Upper lobe of right lung (tissue), 1 donor: ENCODE data around the gene SLC44A4. TPM values are rescaled to one million over a fixed set of nuclear protein-coding genes. Genes with fewer than 3 reads are reported as not detected.

ENCODE experiments used
- ATAC-seq: fragments of 200-7000 bp; cut with Tn5 transposase; one replicate; pipeline ENCODE4 v1.9.1; 2020; ENCODE audit warnings: mild to moderate bottlenecking, moderate library complexity
- DNase-seq: peaks from one replicate; pipeline ENCODE4 v3.0.0-alpha.2; 2020
- H3K27ac ChIP-seq: fragments of 200-600 bp; one replicate; pipeline ENCODE4 v1.8.0; 2022
- H3K27me3 ChIP-seq: fragments of 200-600 bp; one replicate; pipeline ENCODE4 v1.8.0; 2022; ENCODE audit warnings: mild to moderate bottlenecking
- H3K36me3 ChIP-seq: fragments of 200-600 bp; one replicate; pipeline ENCODE4 v1.8.0; 2022
- H3K4me1 ChIP-seq: fragments of 200-600 bp; one replicate; pipeline ENCODE4 v1.8.0; 2022
- H3K4me3 ChIP-seq: fragments of 200-600 bp; one replicate; pipeline ENCODE4 v1.8.0; 2022; ENCODE audit warnings: mild to moderate bottlenecking
- H3K9me3 ChIP-seq: fragments of 200-600 bp; one replicate; pipeline ENCODE4 v1.8.0; 2022
- intact Hi-C: fragments of 100-400 bp; cut with DNase I; formaldehyde crosslinking; loops from one replicate; pipeline ENCODE4 v1.11.0; 2022
- long read RNA-seq: library from polyadenylated mRNA; unstranded; transcript quantifications from one replicate; pipeline ENCODE4 v2.0.0, GENCODE V29; 2021
- total RNA-seq: library from RNA; stranded (reverse); fragmentation: NEBNext Ultra II Directional; extraction: Animal tissue kit (Norgen Biotek cat#: 25700); gene quantifications from one replicate; pipeline ENCODE4 v1.2.1, GENCODE V29; 2021
- TF ChIP-seq, protein P1 (sequence below): fragments of 200-600 bp; IDR thresholded peaks from one replicate; pipeline ENCODE4 v1.8.0; 2022; ENCODE audit warnings: antibody characterized with exemption
- donor health status: DM: no; HTN: yes; CAD: no; lungs with severe emphysema.

The SLC44A4 gene
- 23.1 TPM for total RNA-seq
- long read RNA-seq, partial matches to known transcripts = 9 of 11 reads
- long read RNA-seq, other reads (novel, unspliced or antisense) = 0 of 11 reads

DNA sequence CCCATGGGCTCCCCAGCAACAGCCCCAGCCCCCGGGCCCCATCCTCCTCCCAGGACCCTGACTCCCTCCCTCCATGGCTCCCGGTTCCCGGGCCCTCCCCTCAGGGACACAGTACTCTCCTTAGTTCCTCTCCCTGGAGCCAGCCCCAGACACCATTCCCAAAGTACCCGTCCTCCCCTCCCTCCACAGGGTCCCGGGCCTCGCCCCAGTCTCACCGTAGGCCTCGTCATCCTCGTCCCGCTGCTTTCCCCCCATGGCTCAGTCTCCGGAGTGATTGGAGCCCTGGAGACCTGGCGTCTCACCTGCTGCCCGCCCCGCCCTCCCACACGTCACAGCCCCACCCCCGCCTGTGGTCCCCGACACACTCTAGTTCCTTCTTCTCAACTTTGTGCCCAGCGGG, at the start of gene SLC44A4:
SLC44A4 (minus strand) TSS at position 272 of the 400 bp plus-strand sequence; CDS start at position 255, 17 bp downstream.
- peak within 1 kb of the TSS; percentile 26 for H3K27ac ChIP-seq
- intact Hi-C loops = no loop called here
- no peaks in the 10 kb centered on the region for H3K4me1 ChIP-seq
- peaks cover 41% of the 10 kb centered on the region for H3K36me3 ChIP-seq
- TF ChIP-seq, protein P1, sequence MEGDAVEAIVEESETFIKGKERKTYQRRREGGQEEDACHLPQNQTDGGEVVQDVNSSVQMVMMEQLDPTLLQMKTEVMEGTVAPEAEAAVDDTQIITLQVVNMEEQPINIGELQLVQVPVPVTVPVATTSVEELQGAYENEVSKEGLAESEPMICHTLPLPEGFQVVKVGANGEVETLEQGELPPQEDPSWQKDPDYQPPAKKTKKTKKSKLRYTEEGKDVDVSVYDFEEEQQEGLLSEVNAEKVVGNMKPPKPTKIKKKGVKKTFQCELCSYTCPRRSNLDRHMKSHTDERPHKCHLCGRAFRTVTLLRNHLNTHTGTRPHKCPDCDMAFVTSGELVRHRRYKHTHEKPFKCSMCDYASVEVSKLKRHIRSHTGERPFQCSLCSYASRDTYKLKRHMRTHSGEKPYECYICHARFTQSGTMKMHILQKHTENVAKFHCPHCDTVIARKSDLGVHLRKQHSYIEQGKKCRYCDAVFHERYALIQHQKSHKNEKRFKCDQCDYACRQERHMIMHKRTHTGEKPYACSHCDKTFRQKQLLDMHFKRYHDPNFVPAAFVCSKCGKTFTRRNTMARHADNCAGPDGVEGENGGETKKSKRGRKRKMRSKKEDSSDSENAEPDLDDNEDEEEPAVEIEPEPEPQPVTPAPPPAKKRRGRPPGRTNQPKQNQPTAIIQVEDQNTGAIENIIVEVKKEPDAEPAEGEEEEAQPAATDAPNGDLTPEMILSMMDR = no peak
- H3K9me3 ChIP-seq = no peaks in the 10 kb centered on the region
- ATAC-seq = peak; percentile 60
- peak; percentile 69 for DNase-seq
- H3K27me3 ChIP-seq = no peaks in the 10 kb centered on the region
- H3K4me3 ChIP-seq = peak within 1 kb of the TSS; percentile 39

DNA sequence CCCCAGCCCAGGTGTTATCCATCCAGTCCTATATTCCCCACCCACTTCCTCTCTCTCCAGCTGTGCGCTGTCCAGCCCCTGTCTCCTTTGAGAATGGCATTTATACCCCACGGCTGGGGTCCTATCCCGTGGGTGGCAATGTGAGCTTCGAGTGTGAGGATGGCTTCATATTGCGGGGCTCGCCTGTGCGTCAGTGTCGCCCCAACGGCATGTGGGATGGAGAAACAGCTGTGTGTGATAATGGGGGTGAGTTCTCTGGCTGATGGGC, 49.8 kb upstream of the SLC44A4 start:
- DNase-seq = no peak
- H3K4me3 ChIP-seq = peak overlapping the region; percentile 52
- no peak for ATAC-seq
- H3K36me3 ChIP-seq = no peaks in the 10 kb centered on the region
- intact Hi-C loops = no loop called here
- H3K4me1 ChIP-seq = peaks cover 7% of the 10 kb centered on the region
- H3K9me3 ChIP-seq = no peaks in the 10 kb centered on the region
- H3K27me3 ChIP-seq = no peaks in the 10 kb centered on the region
- TF ChIP-seq, protein P1 = no peak
- H3K27ac ChIP-seq = peak overlapping the region; percentile 51

DNA sequence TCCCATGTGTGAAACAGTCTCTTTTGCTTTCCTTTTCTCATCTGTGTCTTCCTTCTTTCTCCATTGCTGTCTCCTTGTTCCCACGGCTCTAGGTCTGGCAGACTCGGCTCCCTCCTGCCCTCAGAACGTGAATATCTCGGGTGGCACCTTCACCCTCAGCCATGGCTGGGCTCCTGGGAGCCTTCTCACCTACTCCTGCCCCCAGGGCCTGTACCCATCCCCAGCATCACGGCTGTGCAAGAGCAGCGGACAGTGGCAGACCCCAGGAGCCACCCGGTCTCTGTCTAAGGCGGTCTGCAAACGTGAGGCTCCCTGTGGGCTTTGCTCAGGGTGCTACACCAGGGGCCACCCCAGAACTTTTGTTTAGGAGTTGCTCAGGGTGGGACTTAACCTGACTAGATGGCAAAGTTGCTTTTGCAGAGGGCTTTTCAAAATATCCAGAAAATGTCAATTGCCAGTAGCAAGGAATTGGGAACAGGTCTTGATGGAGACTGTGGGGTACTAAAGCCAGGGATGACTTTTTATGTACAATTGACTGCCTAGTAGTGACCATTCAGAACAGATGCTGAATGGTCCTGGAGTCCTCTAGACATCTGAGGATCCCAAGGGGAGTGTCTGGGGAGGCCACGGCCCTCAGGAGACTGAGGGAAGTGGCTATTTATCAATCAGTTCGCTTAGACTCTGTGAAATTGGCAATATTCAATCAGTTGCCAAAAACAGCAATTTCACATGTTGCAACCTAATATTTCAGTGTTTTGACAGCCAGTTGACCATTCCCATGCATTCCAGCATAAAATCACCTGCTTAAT, 49.3 kb upstream of the SLC44A4 start:
- Histone ChIP-seq H3K4me1 (peaks cover 7% of the 10 kb centered on the region), H3K4me3 (peak overlapping the region; percentile 52), H3K36me3 (no peaks in the 10 kb centered on the region), H3K27me3 (no peaks in the 10 kb centered on the region), H3K9me3 (no peaks in the 10 kb centered on the region), H3K27ac (peak overlapping the region; percentile 81)
- DNase-seq (no peak), ATAC-seq (peak; percentile 21)
- TF ChIP-seq, protein P1 = no peak
- intact Hi-C loops = no loop called here

DNA sequence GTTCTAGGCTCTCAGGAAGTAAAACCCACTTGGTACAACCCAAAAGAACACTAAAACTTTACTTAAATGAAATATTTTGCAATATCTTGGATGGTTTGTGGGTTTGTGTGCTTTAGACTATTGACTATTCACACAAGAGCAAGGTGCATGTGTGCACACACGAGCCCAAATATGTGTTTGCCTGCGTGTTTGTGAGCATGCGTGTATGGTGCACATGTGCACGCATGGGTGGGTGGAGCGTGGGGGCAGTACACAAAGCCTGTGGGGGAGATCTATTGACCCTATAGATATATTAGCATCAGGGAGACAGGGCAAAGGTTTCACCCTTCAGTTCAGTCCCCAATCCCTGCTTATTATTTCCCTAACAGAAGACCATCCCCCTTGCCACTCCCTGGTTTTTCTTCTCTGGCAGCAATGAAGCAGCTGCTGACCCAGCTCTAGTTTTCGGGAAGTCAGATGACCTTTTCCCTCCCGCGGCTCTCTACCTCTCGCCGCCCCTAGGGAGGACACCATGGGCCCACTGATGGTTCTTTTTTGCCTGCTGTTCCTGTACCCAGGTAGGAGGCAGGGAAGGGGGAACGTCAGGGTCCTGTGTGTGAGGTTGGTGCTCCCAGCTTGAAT, 48.6 kb upstream of the SLC44A4 start, which contains the start of gene C2:
C2 (plus strand) TSS at position 476 of the 621 bp plus-strand sequence; CDS start at position 512, 36 bp downstream.
- Histone ChIP-seq H3K4me1 (peaks cover 7% of the 10 kb centered on the region), H3K27ac (peak within 1 kb of the TSS; percentile 81), H3K27me3 (no peaks in the 10 kb centered on the region), H3K9me3 (no peaks in the 10 kb centered on the region), H3K4me3 (peak within 1 kb of the TSS; percentile 52), H3K36me3 (no peaks in the 10 kb centered on the region)
- DNase-seq (peak; percentile 76), ATAC-seq (peak; percentile 77)
- TF ChIP-seq, protein P1 = no peak
- intact Hi-C loops = no loop called here

DNA sequence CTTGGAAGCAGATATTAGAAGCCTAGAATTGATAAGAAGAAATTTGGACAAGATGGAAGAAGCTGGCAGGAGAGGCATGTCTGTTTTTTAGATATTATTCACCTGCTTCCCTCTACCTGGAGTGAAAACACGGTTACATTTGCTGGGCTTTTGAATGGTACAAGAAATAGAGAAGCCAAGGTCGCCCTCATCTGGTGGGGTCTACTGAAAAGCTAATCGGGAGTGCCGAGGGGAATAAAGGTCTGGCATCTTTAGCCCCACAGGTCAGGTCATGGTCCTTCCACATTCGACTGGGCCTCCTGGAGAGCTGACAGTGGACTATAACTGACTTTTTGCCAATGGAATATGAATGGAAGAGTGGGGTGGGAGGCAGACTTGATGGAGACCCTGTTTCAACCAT, 44.1 kb upstream of the SLC44A4 start:
- intact Hi-C loops = no loop called here
- TF ChIP-seq, protein P1 = no peak
- ATAC-seq = peak; percentile 7

More for the DNA sequence above, 44.1 kb upstream of the SLC44A4 start:
- H3K4me3 ChIP-seq = no peak overlapping the region
- H3K27me3 ChIP-seq = no peaks in the 10 kb centered on the region
- H3K9me3 ChIP-seq = no peaks in the 10 kb centered on the region
- peaks cover 12% of the 10 kb centered on the region for H3K4me1 ChIP-seq
- H3K27ac ChIP-seq = no peak overlapping the region
- H3K36me3 ChIP-seq = no peaks in the 10 kb centered on the region
- no peak for DNase-seq
